NB4 (cell line): ENCODE data around the gene SIGLEC10.

ENCODE experiments used
- MAX ChIP-seq: IDR thresholded peaks from 2 replicates; pipeline ENCODE4 v1.6.1; 2011; ENCODE audit warnings: low read depth, low read length
- MYC ChIP-seq: IDR thresholded peaks from 2 replicates; pipeline ENCODE4 v1.6.1; 2011; ENCODE audit warnings: low read depth, low read length
- POLR2A ChIP-seq: IDR thresholded peaks from 2 replicates; pipeline ENCODE4 v1.6.1; 2011; ENCODE audit warnings: mild to moderate bottlenecking; ENCODE audit not compliant: insufficient read length; ENCODE audit errors: extremely low read depth
- TF ChIP-seq, protein P1 (sequence below): IDR thresholded peaks from one replicate; pipeline ENCODE4 v1.5.1; 2012; ENCODE audit warnings: low read depth, low read length

DNA sequence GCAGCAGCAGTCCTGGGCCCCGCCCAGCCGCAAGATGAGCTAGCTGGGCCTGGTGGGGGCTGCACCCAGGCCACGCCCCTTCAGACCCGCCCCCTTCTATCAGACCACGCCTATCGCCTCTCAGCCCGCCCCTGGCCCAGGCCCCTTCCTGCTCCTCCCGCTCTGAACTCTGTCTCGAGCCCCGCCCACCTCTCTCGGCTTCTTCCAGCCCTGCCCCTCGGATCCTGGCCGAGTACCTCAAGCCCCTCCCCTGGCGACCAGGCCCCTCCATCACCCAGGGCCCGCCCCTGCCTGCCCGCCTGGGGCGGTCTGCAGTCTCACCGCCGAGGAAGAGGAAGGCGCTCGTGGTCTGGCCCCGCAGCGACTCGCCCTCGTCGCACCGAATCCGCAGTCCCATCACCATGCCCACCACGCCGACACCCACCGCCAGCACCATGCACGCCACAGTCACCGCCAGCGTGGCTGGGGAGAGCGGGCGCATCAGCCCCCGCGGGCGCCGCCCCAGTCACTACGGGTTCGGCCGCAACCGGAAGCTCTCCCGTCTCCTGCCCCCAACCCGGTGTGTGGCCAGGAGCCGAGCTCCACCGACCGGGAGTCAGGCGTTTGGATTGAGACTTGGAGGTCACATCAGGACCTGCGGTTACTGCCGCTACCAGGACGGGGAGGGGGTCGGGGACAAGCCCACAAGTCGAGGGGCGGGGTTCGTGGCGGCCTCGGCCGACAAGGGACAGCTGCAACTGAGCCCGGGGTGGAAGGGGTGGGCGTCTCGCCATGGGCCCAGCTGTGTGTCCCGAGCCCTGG lies 49.7 kb downstream of the SIGLEC10 start:
- TF ChIP-seq, protein P1, sequence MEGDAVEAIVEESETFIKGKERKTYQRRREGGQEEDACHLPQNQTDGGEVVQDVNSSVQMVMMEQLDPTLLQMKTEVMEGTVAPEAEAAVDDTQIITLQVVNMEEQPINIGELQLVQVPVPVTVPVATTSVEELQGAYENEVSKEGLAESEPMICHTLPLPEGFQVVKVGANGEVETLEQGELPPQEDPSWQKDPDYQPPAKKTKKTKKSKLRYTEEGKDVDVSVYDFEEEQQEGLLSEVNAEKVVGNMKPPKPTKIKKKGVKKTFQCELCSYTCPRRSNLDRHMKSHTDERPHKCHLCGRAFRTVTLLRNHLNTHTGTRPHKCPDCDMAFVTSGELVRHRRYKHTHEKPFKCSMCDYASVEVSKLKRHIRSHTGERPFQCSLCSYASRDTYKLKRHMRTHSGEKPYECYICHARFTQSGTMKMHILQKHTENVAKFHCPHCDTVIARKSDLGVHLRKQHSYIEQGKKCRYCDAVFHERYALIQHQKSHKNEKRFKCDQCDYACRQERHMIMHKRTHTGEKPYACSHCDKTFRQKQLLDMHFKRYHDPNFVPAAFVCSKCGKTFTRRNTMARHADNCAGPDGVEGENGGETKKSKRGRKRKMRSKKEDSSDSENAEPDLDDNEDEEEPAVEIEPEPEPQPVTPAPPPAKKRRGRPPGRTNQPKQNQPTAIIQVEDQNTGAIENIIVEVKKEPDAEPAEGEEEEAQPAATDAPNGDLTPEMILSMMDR, result no peak
- peak; percentile 63 for TF ChIP-seq POLR2A
- TF ChIP-seq MAX, result peak; percentile 67
- peak; percentile 78 for TF ChIP-seq MYC
